SK-N-SH (cell line): ENCODE results near the gene AVPI1. TPM values are rescaled to one million over a fixed set of nuclear protein-coding genes. Genes with fewer than 3 reads are reported as not detected.

ENCODE experiments used
- CTCF ChIA-PET: fragments of 300-600, 350-600 bp; formaldehyde crosslinking; extraction: SDS; loops from one replicate; lab custom pipeline; 2021; lab: Yijun Ruan, JAX
- POLR2A ChIA-PET: fragments of 350-600 bp; sonication (Branson Sonifier 250); formaldehyde crosslinking; extraction: SDS; loops from one replicate; lab custom pipeline; 2020; ENCODE audit warnings: antibody characterized with exemption, inconsistent platforms; lab: Yijun Ruan, JAX
- DNase-seq: peaks from one replicate; pipeline ENCODE4 v3.0.0; 2012
- H2AFZ ChIP-seq: fragments of 200-600 bp; sonication (generic); 2 replicates; pipeline ENCODE4 v1.8.1; 2016; ENCODE audit warnings: antibody characterized with exemption, mild to moderate bottlenecking, low read depth
- H3F3A ChIP-seq: fragments of 200-600 bp; sonication (generic); replicated peaks from 2 replicates; pipeline ENCODE3; 2016; ENCODE audit warnings: antibody characterized with exemption, mild to moderate bottlenecking; ENCODE audit not compliant: insufficient read depth
- H3K27ac ChIP-seq, 2 experiments: fragments of 200-500 bp in 1 of 2; fragments of 200-600 bp in 1 of 2; sonication (Bioruptor generic) in 1 of 2; sonication (generic), shearing (Covaris generic) in 1 of 2; 2 replicates each; pipeline versions ENCODE4 v1.5.1 to v1.6.1; 2014 to 2016; ENCODE audit warnings: low read depth in 2 of 2, inconsistent platforms in 1 of 2, low read length in 1 of 2, mild to moderate bottlenecking in 1 of 2, mixed read lengths in 1 of 2
- H3K27me3 ChIP-seq: fragments of 200-600 bp; sonication (generic), shearing (Covaris generic); 2 replicates; pipeline ENCODE4 v1.6.1; 2016; ENCODE audit warnings: mixed run types; ENCODE audit not compliant: insufficient read depth
- H3K36me3 ChIP-seq, 2 experiments: fragments of 200-500 bp in 1 of 2; fragments of 200-600 bp in 1 of 2; sonication (Bioruptor generic) in 1 of 2; sonication (generic) in 1 of 2; replicated peaks in 1 of 2; 2 replicates each; pipeline versions ENCODE3 to v1.5.1; 2014 to 2016; ENCODE audit warnings: low read length in 1 of 2, mild to moderate bottlenecking in 1 of 2; ENCODE audit not compliant: insufficient read depth in 2 of 2, control insufficient read depth in 1 of 2
- H3K4me1 ChIP-seq, 2 experiments: fragments of 200-500 bp in 1 of 2; fragments of 200-600 bp in 1 of 2; sonication (Bioruptor generic) in 1 of 2; sonication (generic), shearing (Covaris generic) in 1 of 2; 2 replicates each; pipeline versions ENCODE4 v1.5.1 to v1.6.1; 2014 to 2016; ENCODE audit warnings: low read depth in 1 of 2, low read length in 1 of 2, mixed run types in 1 of 2; ENCODE audit not compliant: insufficient read depth in 2 of 2, control insufficient read depth in 1 of 2
- H3K4me2 ChIP-seq: fragments of 200-600 bp; sonication (generic), shearing (Covaris generic); 2 replicates; pipeline ENCODE4 v1.6.1; 2017; ENCODE audit warnings: mixed run types
- H3K4me3 ChIP-seq, 2 experiments: fragments of 200-500 bp in 1 of 2; fragments of 200-600 bp in 1 of 2; sonication (Bioruptor generic) in 1 of 2; sonication (generic), shearing (Covaris generic) in 1 of 2; 2 replicates each; pipeline versions ENCODE4 v1.5.1 to v1.8.1; 2014 to 2016; ENCODE audit warnings: low read depth in 2 of 2, inconsistent platforms in 1 of 2, low read length in 1 of 2, mild to moderate bottlenecking in 1 of 2, mixed read lengths in 1 of 2, moderate library complexity in 1 of 2
- H3K79me2 ChIP-seq: fragments of 200-600 bp; sonication (generic); 2 replicates; pipeline ENCODE4 v1.8.1; 2017; ENCODE audit warnings: mild to moderate bottlenecking; ENCODE audit not compliant: insufficient read depth
- H3K9ac ChIP-seq: fragments of 200-600 bp; sonication (generic); 2 replicates; pipeline ENCODE4 v1.6.1; 2017; ENCODE audit warnings: mixed run types
- H3K9me2 ChIP-seq: fragments of 200-600 bp; sonication (generic); 2 replicates; pipeline ENCODE4 v1.6.1; 2017; ENCODE audit warnings: mixed run types
- H3K9me3 ChIP-seq: fragments of 200-600 bp; sonication (generic); 2 replicates; pipeline ENCODE4 v1.6.1; 2017; ENCODE audit warnings: mixed run types, mild to moderate bottlenecking, moderate library complexity
- H4K20me1 ChIP-seq: fragments of 200-600 bp; sonication (generic); 2 replicates; pipeline ENCODE4 v1.6.1; 2017; ENCODE audit warnings: mild to moderate bottlenecking, mixed run types; ENCODE audit not compliant: insufficient read depth
- CHD2 ChIP-seq: fragments of 150-350 bp; IDR thresholded peaks from 2 replicates; pipeline ENCODE4 v1.6.1; 2018; ENCODE audit warnings: low read length; ENCODE audit not compliant: partially characterized antibody
- EZH2phosphoT487 ChIP-seq: fragments of 200-600 bp; sonication (generic); IDR thresholded peaks from 2 replicates; pipeline ENCODE4 v1.6.1; 2017; ENCODE audit warnings: low read depth, mixed run types, mild to moderate bottlenecking, antibody characterized with exemption, moderate library complexity, borderline replicate concordance
- FOXM1 ChIP-seq: IDR thresholded peaks from 2 replicates; pipeline ENCODE4 v1.4.0; 2012; ENCODE audit warnings: low read depth, mild to moderate bottlenecking
- MEF2A ChIP-seq: IDR thresholded peaks from 2 replicates; pipeline ENCODE4 v1.4.0; 2012; ENCODE audit warnings: low read depth, borderline replicate concordance
- NRF1 ChIP-seq: IDR thresholded peaks from 2 replicates; pipeline ENCODE4 v1.6.1; 2012; ENCODE audit warnings: low read depth, mild to moderate bottlenecking, low read length
- POLR2AphosphoS5 ChIP-seq: IDR thresholded peaks from 2 replicates; pipeline ENCODE4 v1.6.1; 2012; ENCODE audit warnings: low read depth, low read length
- RAD21 ChIP-seq: IDR thresholded peaks from 2 replicates; pipeline ENCODE4 v1.6.1; 2012; ENCODE audit warnings: mild to moderate bottlenecking, low read length
- RFX5 ChIP-seq: IDR thresholded peaks from 2 replicates; pipeline ENCODE4 v1.6.1; 2012; ENCODE audit warnings: mild to moderate bottlenecking, improper control_type of control experiment, low read length
- RXRA ChIP-seq: IDR thresholded peaks from 2 replicates; pipeline ENCODE4 v1.4.0; 2012; ENCODE audit warnings: low read depth, mild to moderate bottlenecking, borderline replicate concordance
- SMC3 ChIP-seq: IDR thresholded peaks from 2 replicates; pipeline ENCODE4 v1.6.1; 2012; ENCODE audit warnings: low read depth, low read length, improper control_type of control experiment
- TAF1 ChIP-seq: IDR thresholded peaks from 2 replicates; pipeline ENCODE4 v1.6.1; 2012; ENCODE audit warnings: low read depth, mild to moderate bottlenecking, low read length, moderate library complexity, borderline replicate concordance
- TEAD4 ChIP-seq: IDR thresholded peaks from 2 replicates; pipeline ENCODE4 v1.4.0; 2012; ENCODE audit warnings: mild to moderate bottlenecking, borderline replicate concordance; ENCODE audit not compliant: insufficient read depth
- WGBS: methylation state at CpG from one replicate; pipeline ENCODE4 v1.1.6; 2017; ENCODE audit warnings: low lambda C conversion rate; 5-methylcytosine and 5-hydroxymethylcytosine counted together
- polyA plus RNA-seq, 3 experiments: library from polyadenylated mRNA; depleted of rRNA; stranded (reverse); fragments of >200 nt; gene quantifications; 2 replicates each; pipeline ENCODE4 v1.2.3, GENCODE V29; 2012
- TF ChIP-seq, protein P1 (sequence below): IDR thresholded peaks from 2 replicates; pipeline ENCODE4 v1.6.1; 2012; ENCODE audit warnings: mild to moderate bottlenecking, low read depth, low read length, moderate library complexity
- TF ChIP-seq, protein P2 (sequence below): fragments of 150-350 bp; IDR thresholded peaks from 2 replicates; pipeline ENCODE4 v1.6.1; 2016; ENCODE audit warnings: mild to moderate bottlenecking, low read depth, low read length
- TF ChIP-seq, protein P3 (sequence below): IDR thresholded peaks from 2 replicates; pipeline ENCODE4 v1.4.0; 2012; ENCODE audit warnings: low read depth
- TF ChIP-seq, protein P4 (sequence below): IDR thresholded peaks from 2 replicates; pipeline ENCODE4; 2012
- TF ChIP-seq, protein P5 (sequence below): IDR thresholded peaks from 2 replicates; pipeline ENCODE4 v1.4.0; 2012; ENCODE audit warnings: low read depth, borderline replicate concordance

Gene AVPI1
- polyA plus RNA-seq, 1 of the 3 experiments (the other 2 are of a cell fraction): 6.3 TPM

DNA sequence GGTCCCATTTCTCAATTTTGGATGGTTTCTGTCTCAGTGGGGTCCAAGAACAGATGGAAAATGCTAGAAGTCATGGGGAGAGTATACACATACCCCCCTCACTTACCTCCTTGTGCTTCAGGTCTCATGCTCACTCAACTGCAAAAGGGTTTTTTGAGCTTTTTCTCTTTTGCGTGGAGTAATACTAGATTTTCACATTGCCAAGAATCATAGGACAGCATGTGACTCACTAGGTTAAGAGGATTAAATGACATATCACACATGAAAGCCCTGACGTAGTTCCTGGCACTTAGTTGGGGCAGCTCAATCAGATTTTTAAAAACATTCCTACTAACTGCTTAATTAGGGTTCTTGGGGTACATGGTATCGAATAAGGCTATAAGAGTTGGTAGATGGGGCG is 42.1 kb downstream of the AVPI1 start:
- peaks cover 14 to 25% of the 10 kb centered on the region in 2 experiments for H3K36me3 ChIP-seq
- CTCF ChIA-PET: interaction anchor here (1.3 to 1.6 kb wide), 2 partner anchors 32 to 56 kb away, joined by 3 read pairs; no protein-coding TSS in a partner anchor
- no peak overlapping the region for H3K27ac ChIP-seq
- DNase-seq: no peak
- H3K4me2 ChIP-seq: no peak overlapping the region
- POLR2A ChIA-PET: no interaction called here
- H3K4me1 ChIP-seq: peaks cover 6 to 15% of the 10 kb centered on the region in 2 experiments; a peak in 3 of 4 replicates
- no peak overlapping the region for H2AFZ ChIP-seq
- WGBS: 97% methylated on average over 4 of the region's 4 CpGs
- peaks cover 6% of the 10 kb centered on the region; the same call in 1 of the 2 replicates for H4K20me1 ChIP-seq
- H3K4me3 ChIP-seq: no peak overlapping the region
- no peak overlapping the region for H3K9ac ChIP-seq
- H3K9me3 ChIP-seq: no peaks in the 10 kb centered on the region
- no peaks in the 10 kb centered on the region for H3K27me3 ChIP-seq
- H3K79me2 ChIP-seq: peaks cover 76% of the 10 kb centered on the region
- no peaks in the 10 kb centered on the region for H3K9me2 ChIP-seq
- peaks cover 36% of the 10 kb centered on the region for H3F3A ChIP-seq
- TF ChIP-seq, protein P1, sequence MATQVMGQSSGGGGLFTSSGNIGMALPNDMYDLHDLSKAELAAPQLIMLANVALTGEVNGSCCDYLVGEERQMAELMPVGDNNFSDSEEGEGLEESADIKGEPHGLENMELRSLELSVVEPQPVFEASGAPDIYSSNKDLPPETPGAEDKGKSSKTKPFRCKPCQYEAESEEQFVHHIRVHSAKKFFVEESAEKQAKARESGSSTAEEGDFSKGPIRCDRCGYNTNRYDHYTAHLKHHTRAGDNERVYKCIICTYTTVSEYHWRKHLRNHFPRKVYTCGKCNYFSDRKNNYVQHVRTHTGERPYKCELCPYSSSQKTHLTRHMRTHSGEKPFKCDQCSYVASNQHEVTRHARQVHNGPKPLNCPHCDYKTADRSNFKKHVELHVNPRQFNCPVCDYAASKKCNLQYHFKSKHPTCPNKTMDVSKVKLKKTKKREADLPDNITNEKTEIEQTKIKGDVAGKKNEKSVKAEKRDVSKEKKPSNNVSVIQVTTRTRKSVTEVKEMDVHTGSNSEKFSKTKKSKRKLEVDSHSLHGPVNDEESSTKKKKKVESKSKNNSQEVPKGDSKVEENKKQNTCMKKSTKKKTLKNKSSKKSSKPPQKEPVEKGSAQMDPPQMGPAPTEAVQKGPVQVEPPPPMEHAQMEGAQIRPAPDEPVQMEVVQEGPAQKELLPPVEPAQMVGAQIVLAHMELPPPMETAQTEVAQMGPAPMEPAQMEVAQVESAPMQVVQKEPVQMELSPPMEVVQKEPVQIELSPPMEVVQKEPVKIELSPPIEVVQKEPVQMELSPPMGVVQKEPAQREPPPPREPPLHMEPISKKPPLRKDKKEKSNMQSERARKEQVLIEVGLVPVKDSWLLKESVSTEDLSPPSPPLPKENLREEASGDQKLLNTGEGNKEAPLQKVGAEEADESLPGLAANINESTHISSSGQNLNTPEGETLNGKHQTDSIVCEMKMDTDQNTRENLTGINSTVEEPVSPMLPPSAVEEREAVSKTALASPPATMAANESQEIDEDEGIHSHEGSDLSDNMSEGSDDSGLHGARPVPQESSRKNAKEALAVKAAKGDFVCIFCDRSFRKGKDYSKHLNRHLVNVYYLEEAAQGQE: no peak
- TF ChIP-seq TEAD4 (no peak), EZH2phosphoT487 (no peak), CHD2 (no peak), NRF1 (no peak)
- TF ChIP-seq, protein P2, sequence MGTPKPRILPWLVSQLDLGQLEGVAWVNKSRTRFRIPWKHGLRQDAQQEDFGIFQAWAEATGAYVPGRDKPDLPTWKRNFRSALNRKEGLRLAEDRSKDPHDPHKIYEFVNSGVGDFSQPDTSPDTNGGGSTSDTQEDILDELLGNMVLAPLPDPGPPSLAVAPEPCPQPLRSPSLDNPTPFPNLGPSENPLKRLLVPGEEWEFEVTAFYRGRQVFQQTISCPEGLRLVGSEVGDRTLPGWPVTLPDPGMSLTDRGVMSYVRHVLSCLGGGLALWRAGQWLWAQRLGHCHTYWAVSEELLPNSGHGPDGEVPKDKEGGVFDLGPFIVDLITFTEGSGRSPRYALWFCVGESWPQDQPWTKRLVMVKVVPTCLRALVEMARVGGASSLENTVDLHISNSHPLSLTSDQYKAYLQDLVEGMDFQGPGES: no peak
- TF ChIP-seq, protein P3, sequence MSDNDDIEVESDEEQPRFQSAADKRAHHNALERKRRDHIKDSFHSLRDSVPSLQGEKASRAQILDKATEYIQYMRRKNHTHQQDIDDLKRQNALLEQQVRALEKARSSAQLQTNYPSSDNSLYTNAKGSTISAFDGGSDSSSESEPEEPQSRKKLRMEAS: no peak
- TF ChIP-seq, protein P4, sequence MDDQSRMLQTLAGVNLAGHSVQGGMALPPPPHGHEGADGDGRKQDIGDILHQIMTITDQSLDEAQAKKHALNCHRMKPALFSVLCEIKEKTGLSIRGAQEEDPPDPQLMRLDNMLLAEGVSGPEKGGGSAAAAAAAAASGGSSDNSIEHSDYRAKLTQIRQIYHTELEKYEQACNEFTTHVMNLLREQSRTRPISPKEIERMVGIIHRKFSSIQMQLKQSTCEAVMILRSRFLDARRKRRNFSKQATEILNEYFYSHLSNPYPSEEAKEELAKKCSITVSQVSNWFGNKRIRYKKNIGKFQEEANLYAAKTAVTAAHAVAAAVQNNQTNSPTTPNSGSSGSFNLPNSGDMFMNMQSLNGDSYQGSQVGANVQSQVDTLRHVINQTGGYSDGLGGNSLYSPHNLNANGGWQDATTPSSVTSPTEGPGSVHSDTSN: no peak

DNA sequence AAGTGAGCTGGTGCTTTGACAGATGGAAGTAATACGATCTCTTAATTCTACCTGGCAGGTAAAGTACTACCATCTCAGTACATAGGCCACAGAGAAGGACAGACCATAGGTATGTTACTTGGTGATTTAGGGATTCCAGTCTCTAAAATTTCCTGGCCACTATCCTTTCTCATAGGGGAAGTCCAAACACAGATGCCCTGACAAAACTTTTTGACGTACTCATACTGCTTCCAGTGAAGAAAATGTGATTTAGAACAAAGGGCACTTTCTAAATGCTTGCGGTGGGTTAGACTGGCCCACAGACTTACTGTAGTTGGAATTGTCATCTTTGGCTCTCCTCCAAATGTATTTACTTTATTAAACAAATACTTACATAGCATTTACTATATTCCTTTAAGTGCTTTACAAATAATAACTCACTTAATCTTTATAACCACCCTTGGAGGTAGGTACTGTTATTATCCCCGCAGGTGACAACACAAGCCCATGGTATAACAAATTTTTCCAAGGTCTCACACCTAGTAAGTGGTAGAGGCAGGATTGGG is 43.5 kb downstream of the AVPI1 start:
- CTCF ChIA-PET: no interaction called here
- TF ChIP-seq, protein P5, sequence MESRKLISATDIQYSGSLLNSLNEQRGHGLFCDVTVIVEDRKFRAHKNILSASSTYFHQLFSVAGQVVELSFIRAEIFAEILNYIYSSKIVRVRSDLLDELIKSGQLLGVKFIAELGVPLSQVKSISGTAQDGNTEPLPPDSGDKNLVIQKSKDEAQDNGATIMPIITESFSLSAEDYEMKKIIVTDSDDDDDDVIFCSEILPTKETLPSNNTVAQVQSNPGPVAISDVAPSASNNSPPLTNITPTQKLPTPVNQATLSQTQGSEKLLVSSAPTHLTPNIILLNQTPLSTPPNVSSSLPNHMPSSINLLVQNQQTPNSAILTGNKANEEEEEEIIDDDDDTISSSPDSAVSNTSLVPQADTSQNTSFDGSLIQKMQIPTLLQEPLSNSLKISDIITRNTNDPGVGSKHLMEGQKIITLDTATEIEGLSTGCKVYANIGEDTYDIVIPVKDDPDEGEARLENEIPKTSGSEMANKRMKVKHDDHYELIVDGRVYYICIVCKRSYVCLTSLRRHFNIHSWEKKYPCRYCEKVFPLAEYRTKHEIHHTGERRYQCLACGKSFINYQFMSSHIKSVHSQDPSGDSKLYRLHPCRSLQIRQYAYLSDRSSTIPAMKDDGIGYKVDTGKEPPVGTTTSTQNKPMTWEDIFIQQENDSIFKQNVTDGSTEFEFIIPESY: no peak
- TF ChIP-seq POLR2AphosphoS5 (no peak), EZH2phosphoT487 (no peak), SMC3 (no peak), RFX5 (no peak), RXRA (no peak), MEF2A (no peak), RAD21 (no peak), TAF1 (no peak), FOXM1 (no peak)

More for the DNA sequence above, 43.5 kb downstream of the AVPI1 start:
- Histone ChIP-seq H3K79me2 (peaks cover 72% of the 10 kb centered on the region), H2AFZ (no peak overlapping the region), H3K9me2 (no peaks in the 10 kb centered on the region), H3K27me3 (no peaks in the 10 kb centered on the region), H4K20me1 (peaks cover 6% of the 10 kb centered on the region; the same call in 1 of the 2 replicates), H3K27ac (no peak overlapping the region), H3K4me3 (no peak overlapping the region), H3K36me3 (peaks cover 14 to 25% of the 10 kb centered on the region in 2 experiments), H3K9ac (no peak overlapping the region), H3F3A (peaks cover 25% of the 10 kb centered on the region), H3K4me2 (no peak overlapping the region), H3K9me3 (no peaks in the 10 kb centered on the region), H3K4me1 (peaks cover 4 to 9% of the 10 kb centered on the region in 2 experiments; a peak in 3 of 4 replicates)
- POLR2A ChIA-PET: no interaction called here
- WGBS: 98% methylated on average over 4 of the region's 4 CpGs
- DNase-seq: no peak
